Stimulated activated CD8-positive, alpha-beta memory T cell treated with anti-CD3 and anti-CD28 coated beads, Interleukin-15, amount 100 ng/mL, for 1 hour (primary cell): ENCODE results near the gene SIX5.
"Not testable (repeated sequence)": the region's sequence is repeated elsewhere in the genome, so short reads cannot be mapped to it uniquely, and the experiment has no call there.

Experiments used
- DNase-seq: peaks from one replicate; pipeline ENCODE4 v3.0.0-alpha.2; 2020; ENCODE audit warnings: low read depth

SIX5 gene

GRCh38 chr19:45768984-45769782 is at the start of gene SIX5:
SIX5 (minus strand) TSS chr19:45769252; CDS start chr19:45768844, 408 bp downstream.
- DNase-seq = peak; percentile 78

GRCh38 chr19:45817725-45818301 is 48.8 kb upstream of the SIX5 start:
- DNase-seq = no peak

- DNase-seq = peak; percentile 95
These were observed 48.1 kb upstream of the SIX5 start for GRCh38 chr19:45817010-45817724.

- DNase-seq = no peak
These were observed 47.4 kb upstream of the SIX5 start for GRCh38 chr19:45816236-45817009.

GRCh38 chr19:45815481-45816216 is 46.6 kb upstream of the SIX5 start:
- DNase-seq = no peak

GRCh38 chr19:45814851-45815480 is 45.9 kb upstream of the SIX5 start, which contains the start of gene RSPH6A:
RSPH6A (minus strand) TSS chr19:45815308; CDS start chr19:45815176, 132 bp downstream.
- DNase-seq = no peak

GRCh38 chr19:45814166-45814780 is 45.2 kb upstream of the SIX5 start:
- no peak for DNase-seq

- DNase-seq = no peak
These were observed 43.2 kb upstream of the SIX5 start for GRCh38 chr19:45812297-45812696.

GRCh38 chr19:45809643-45810159 is 40.6 kb upstream of the SIX5 start:
- no peak for DNase-seq

GRCh38 chr19:45805719-45806118 is 36.7 kb upstream of the SIX5 start:
- no peak for DNase-seq

- DNase-seq = no peak
These were observed 35.8 kb upstream of the SIX5 start for GRCh38 chr19:45804959-45805230.

- DNase-seq = no peak
These were observed 35.3 kb upstream of the SIX5 start for GRCh38 chr19:45804140-45804958.

GRCh38 chr19:45801603-45802175 is 32.6 kb upstream of the SIX5 start:
- DNase-seq = no peak

GRCh38 chr19:45800070-45800553 is 31.1 kb upstream of the SIX5 start:
- no peak for DNase-seq

GRCh38 chr19:45799541-45799940 is 30.5 kb upstream of the SIX5 start:
- not testable (repeated sequence) for DNase-seq

- peak; percentile 40 for DNase-seq
These were observed 30.0 kb upstream of the SIX5 start for GRCh38 chr19:45798995-45799517.

- DNase-seq = no peak
These were observed 25.6 kb upstream of the SIX5 start for GRCh38 chr19:45794627-45795026.

- DNase-seq = no peak
These were observed 24.8 kb upstream of the SIX5 start for GRCh38 chr19:45793876-45794275.

- no peak for DNase-seq
These were observed 24.1 kb upstream of the SIX5 start for GRCh38 chr19:45793178-45793564.
